ENCODE results near the gene COX6B1.

DNA sequence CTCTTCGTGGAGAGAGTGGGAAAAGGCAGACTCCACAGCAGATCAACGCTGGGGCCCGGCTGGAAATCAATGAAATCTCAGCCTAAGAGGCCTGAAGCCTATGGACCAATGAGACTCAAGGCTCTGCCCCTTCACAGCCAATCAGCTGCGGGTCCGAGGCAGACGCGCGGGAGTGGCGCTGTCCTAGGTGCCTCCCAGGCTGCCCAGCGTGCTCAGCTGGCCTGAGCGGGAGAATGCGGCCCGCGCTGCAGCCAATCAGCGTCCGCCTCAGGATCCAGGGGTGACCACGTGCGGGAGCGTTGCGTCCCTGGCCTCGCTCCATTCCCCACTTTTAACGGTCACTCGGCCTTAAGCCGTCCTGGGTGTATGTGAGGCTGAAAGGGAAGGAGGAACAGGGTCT, 56.1 kb downstream of the COX6B1 start, which contains the start of gene ZBTB32:
- TF ChIP-seq GATA2 (IDR thresholded peaks at IDR 0.05; ENCODE audit: low read depth, low read length) (no peak), GATA3 (IDR thresholded peaks at IDR 0.05; ENCODE audit: low read depth, low read length) (no peak)
